Posterior vena cava (tissue), 2 donors: ENCODE data around the gene SLFN12. TPM values are rescaled to one million over a fixed set of nuclear protein-coding genes. Genes with fewer than 3 reads are reported as not detected.
"Not testable (repeated sequence)": the region's sequence is repeated elsewhere in the genome, so short reads cannot be mapped to it uniquely, and the experiment has no call there.

Experiments
- DNase-seq: peaks from one replicate; pipeline ENCODE4 v3.0.0-alpha.2; 2020; ENCODE audit warnings: low spot score
- intact Hi-C, 2 donors: fragments of 100-400 bp; cut with DNase I; formaldehyde crosslinking; loops; one replicate each; pipeline versions ENCODE4 v1.14.1 to v1.14.2; 2022 to 2023
- long read RNA-seq, 2 donors: library from polyadenylated mRNA; unstranded; transcript quantifications; one replicate each; pipeline ENCODE4 v2.0.0, GENCODE V29; 2020 to 2021
- total RNA-seq, 2 donors: library from RNA; stranded (reverse); fragmentation: NEBNext Ultra II Directional; extraction: Animal tissue kit (Norgen Biotek cat#: 25700); gene quantifications; one replicate each; pipeline ENCODE4 v1.2.1, GENCODE V29; 2021
- donor health status: DM: yes; HTN: yes; CAD: no.
- donor health status: DM: yes; HTN: yes; CAD: no.

The SLFN12 gene
- total RNA-seq: 10 to 100 TPM; 13.1 to 15.0 TPM
- long read RNA-seq, donor 1, partial matches to known transcripts: 0 of 2 reads
- long read RNA-seq, donor 1, other reads (novel, unspliced or antisense): 1 of 2 reads
- long read RNA-seq, donor 2, partial matches to known transcripts: 0 of 5 reads
- long read RNA-seq, donor 2, other reads (novel, unspliced or antisense): 1 of 5 reads

- intact Hi-C loops: no loop called here
- DNase-seq: peak; percentile 86
Observed at GRCh38 chr17:35432176-35433074, at the start of gene SLFN12. SLFN12 (minus strand) TSS chr17:35432500; CDS start chr17:35423028, 9,472 bp downstream.

- intact Hi-C loops: no loop called here
- no peak for DNase-seq
Observed at GRCh38 chr17:35479271-35479670, 47.0 kb upstream of the SLFN12 start.

- no peak for DNase-seq
- intact Hi-C loops: no loop called here
Observed at GRCh38 chr17:35477248-35477647, 44.9 kb upstream of the SLFN12 start.

- no peak for DNase-seq
- intact Hi-C loops: no loop called here
Observed at GRCh38 chr17:35476283-35476820, 44.1 kb upstream of the SLFN12 start.

GRCh38 chr17:35468475-35468874 lies 36.2 kb upstream of the SLFN12 start:
- intact Hi-C loops: no loop called here
- DNase-seq: no peak

- no peak for DNase-seq
- intact Hi-C loops: loop anchor here in 1 of 2 donors (2.0 kb wide), 1 partner anchor 41 kb away; no protein-coding TSS in a partner anchor
Observed at GRCh38 chr17:35467824-35468223, 35.5 kb upstream of the SLFN12 start.

- DNase-seq: peak; percentile 86
- intact Hi-C loops: no loop called here
Observed at GRCh38 chr17:35460354-35460851, 28.1 kb upstream of the SLFN12 start.

GRCh38 chr17:35454035-35454434 lies 21.7 kb upstream of the SLFN12 start:
- DNase-seq, intact Hi-C loops: not testable (repeated sequence)

- intact Hi-C loops: no loop called here
- no peak for DNase-seq
Observed at GRCh38 chr17:35453171-35453570, 20.9 kb upstream of the SLFN12 start.

GRCh38 chr17:35449371-35449931 lies 17.2 kb upstream of the SLFN12 start:
- intact Hi-C loops: no loop called here
- DNase-seq: peak; percentile 81

- intact Hi-C loops: no loop called here
- no peak for DNase-seq
Observed at GRCh38 chr17:35448899-35449227, 16.6 kb upstream of the SLFN12 start.

- intact Hi-C loops: no loop called here
- peak; percentile 94 for DNase-seq
Observed at GRCh38 chr17:35448214-35448898, 16.1 kb upstream of the SLFN12 start, which contains the start of gene SLFN13. SLFN13 (minus strand) TSS chr17:35448766; CDS start chr17:35445680, 3,086 bp downstream.

GRCh38 chr17:35447499-35447898 lies 15.2 kb upstream of the SLFN12 start:
- intact Hi-C loops: no loop called here
- no peak for DNase-seq

GRCh38 chr17:35438433-35438832 lies 6.1 kb upstream of the SLFN12 start:
- DNase-seq: no peak
- intact Hi-C loops: no loop called here

GRCh38 chr17:35433075-35433894 lies 985 bp upstream of the SLFN12 start:
- peak; percentile 87 for DNase-seq
- intact Hi-C loops: no loop called here

- no peak for DNase-seq
- intact Hi-C loops: no loop called here
Observed at GRCh38 chr17:35429702-35430101, 2.6 kb downstream of the SLFN12 start.

- intact Hi-C loops: no loop called here
- no peak for DNase-seq
Observed at GRCh38 chr17:35428229-35428628, 4.1 kb downstream of the SLFN12 start.

GRCh38 chr17:35423761-35424160 lies 8.5 kb downstream of the SLFN12 start:
- DNase-seq: no peak
- intact Hi-C loops: no loop called here
